Measurements from ENCODE around the gene PRKN.

DNA sequence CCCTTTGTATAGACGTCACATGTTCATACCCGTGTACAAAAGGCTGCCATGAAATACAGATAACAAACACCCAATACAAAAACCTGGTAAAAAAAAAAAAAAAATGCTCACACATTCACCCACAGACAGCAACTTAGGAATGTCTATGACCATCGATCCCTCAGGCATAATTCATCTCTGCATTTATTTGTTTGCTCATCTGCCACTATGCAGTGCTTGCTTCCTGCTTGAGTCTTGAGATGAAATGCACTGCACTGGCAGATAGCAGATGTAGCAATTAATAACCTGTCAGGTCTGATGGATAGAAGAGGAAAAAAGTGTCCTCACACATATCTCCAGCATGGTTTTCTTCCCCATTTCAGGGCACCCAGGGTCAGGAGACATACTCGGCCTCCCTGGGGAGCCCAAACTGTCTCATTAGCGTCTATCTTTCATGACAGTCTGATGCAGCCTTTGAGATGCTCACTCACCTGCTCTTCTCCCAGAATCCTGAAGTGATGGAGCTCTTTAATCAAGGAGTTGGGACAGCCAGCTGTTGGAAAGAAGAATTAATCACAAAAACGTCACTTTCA lies 1158.6 kb downstream of the PRKN start:
- TF ChIP-seq BACH2 (CRISPR knock-in tag; IDR thresholded peaks at IDR 0.05; ENCODE audit: borderline replicate concordance) (no peak), TOX (CRISPR knock-in tag; IDR thresholded peaks at IDR 0.05; ENCODE audit: borderline replicate concordance) (no peak), ZNF565 (CRISPR knock-in tag; conservative IDR thresholded peaks at IDR 0.05; ENCODE audit: low read depth) (no peak), TCF4 (CRISPR knock-in tag; IDR thresholded peaks at IDR 0.05; ENCODE audit: borderline replicate concordance) (no peak), CSDC2 (CRISPR knock-in tag; IDR thresholded peaks at IDR 0.05) (no peak), ZFP3 (CRISPR knock-in tag; IDR thresholded peaks at IDR 0.05) (no peak), ARNTL (CRISPR knock-in tag; IDR thresholded peaks at IDR 0.05; ENCODE audit: borderline replicate concordance, low read depth) (no peak)
- TF ChIP-seq, protein P1, sequence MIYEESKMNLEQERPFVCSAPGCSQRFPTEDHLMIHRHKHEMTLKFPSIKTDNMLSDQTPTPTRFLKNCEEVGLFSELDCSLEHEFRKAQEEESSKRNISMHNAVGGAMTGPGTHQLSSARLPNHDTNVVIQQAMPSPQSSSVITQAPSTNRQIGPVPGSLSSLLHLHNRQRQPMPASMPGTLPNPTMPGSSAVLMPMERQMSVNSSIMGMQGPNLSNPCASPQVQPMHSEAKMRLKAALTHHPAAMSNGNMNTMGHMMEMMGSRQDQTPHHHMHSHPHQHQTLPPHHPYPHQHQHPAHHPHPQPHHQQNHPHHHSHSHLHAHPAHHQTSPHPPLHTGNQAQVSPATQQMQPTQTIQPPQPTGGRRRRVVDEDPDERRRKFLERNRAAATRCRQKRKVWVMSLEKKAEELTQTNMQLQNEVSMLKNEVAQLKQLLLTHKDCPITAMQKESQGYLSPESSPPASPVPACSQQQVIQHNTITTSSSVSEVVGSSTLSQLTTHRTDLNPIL (CRISPR knock-in tag; IDR thresholded peaks at IDR 0.05; ENCODE audit: low read depth): no peak
- TF ChIP-seq, protein P2, sequence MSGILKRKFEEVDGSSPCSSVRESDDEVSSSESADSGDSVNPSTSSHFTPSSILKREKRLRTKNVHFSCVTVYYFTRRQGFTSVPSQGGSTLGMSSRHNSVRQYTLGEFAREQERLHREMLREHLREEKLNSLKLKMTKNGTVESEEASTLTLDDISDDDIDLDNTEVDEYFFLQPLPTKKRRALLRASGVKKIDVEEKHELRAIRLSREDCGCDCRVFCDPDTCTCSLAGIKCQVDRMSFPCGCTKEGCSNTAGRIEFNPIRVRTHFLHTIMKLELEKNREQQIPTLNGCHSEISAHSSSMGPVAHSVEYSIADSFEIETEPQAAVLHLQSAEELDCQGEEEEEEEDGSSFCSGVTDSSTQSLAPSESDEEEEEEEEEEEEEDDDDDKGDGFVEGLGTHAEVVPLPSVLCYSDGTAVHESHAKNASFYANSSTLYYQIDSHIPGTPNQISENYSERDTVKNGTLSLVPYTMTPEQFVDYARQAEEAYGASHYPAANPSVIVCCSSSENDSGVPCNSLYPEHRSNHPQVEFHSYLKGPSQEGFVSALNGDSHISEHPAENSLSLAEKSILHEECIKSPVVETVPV (CRISPR knock-in tag; IDR thresholded peaks at IDR 0.05): no peak
- TF ChIP-seq, protein P3, sequence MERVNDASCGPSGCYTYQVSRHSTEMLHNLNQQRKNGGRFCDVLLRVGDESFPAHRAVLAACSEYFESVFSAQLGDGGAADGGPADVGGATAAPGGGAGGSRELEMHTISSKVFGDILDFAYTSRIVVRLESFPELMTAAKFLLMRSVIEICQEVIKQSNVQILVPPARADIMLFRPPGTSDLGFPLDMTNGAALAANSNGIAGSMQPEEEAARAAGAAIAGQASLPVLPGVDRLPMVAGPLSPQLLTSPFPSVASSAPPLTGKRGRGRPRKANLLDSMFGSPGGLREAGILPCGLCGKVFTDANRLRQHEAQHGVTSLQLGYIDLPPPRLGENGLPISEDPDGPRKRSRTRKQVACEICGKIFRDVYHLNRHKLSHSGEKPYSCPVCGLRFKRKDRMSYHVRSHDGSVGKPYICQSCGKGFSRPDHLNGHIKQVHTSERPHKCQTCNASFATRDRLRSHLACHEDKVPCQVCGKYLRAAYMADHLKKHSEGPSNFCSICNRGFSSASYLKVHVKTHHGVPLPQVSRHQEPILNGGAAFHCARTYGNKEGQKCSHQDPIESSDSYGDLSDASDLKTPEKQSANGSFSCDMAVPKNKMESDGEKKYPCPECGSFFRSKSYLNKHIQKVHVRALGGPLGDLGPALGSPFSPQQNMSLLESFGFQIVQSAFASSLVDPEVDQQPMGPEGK (CRISPR knock-in tag; IDR thresholded peaks at IDR 0.05; ENCODE audit: borderline replicate concordance): no peak
- TF ChIP-seq, protein P4, sequence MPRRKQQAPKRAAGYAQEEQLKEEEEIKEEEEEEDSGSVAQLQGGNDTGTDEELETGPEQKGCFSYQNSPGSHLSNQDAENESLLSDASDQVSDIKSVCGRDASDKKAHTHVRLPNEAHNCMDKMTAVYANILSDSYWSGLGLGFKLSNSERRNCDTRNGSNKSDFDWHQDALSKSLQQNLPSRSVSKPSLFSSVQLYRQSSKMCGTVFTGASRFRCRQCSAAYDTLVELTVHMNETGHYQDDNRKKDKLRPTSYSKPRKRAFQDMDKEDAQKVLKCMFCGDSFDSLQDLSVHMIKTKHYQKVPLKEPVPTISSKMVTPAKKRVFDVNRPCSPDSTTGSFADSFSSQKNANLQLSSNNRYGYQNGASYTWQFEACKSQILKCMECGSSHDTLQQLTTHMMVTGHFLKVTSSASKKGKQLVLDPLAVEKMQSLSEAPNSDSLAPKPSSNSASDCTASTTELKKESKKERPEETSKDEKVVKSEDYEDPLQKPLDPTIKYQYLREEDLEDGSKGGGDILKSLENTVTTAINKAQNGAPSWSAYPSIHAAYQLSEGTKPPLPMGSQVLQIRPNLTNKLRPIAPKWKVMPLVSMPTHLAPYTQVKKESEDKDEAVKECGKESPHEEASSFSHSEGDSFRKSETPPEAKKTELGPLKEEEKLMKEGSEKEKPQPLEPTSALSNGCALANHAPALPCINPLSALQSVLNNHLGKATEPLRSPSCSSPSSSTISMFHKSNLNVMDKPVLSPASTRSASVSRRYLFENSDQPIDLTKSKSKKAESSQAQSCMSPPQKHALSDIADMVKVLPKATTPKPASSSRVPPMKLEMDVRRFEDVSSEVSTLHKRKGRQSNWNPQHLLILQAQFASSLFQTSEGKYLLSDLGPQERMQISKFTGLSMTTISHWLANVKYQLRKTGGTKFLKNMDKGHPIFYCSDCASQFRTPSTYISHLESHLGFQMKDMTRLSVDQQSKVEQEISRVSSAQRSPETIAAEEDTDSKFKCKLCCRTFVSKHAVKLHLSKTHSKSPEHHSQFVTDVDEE (CRISPR knock-in tag; IDR thresholded peaks at IDR 0.05): no peak

Measured in SK-N-SH treated with all-trans-retinoic acid at 6 μM for 48 hours (cell line).